GM12801 (cell line): Measurements from ENCODE around the gene S1PR3.

Experiments used
- CTCF ChIP-seq: IDR thresholded peaks from one replicate; pipeline ENCODE4 v1.5.1; 2011; ENCODE audit warnings: control low read depth; ENCODE audit not compliant: insufficient read length; ENCODE audit errors: extremely low read depth

The S1PR3 gene

GRCh38 chr9:88995200-88995577 lies 3.9 kb downstream of the S1PR3 start:
- TF ChIP-seq CTCF: no peak

- TF ChIP-seq CTCF: no peak
These were observed 4.4 kb downstream of the S1PR3 start for GRCh38 chr9:88995627-88996026.

- TF ChIP-seq CTCF: no peak
These were observed 5.0 kb downstream of the S1PR3 start for GRCh38 chr9:88996046-88996920.

DNA sequence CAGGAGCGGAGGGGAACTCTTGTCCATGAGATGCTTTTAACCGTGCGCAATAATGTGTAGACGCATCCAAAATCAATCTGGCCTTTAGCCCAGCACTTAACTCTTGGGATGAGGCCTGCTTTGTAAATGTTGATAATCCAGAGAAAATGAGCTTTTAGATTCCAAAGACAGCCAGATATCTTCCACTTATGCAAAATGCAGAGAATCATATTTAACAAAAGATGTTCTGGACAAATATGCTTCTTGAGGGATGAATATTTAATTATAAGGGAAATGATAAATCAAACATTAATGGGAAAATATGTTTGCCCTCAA lies 5.6 kb downstream of the S1PR3 start:
- no peak for TF ChIP-seq CTCF

- no peak for TF ChIP-seq CTCF
These were observed 6.4 kb downstream of the S1PR3 start for GRCh38 chr9:88997646-88998045.

DNA sequence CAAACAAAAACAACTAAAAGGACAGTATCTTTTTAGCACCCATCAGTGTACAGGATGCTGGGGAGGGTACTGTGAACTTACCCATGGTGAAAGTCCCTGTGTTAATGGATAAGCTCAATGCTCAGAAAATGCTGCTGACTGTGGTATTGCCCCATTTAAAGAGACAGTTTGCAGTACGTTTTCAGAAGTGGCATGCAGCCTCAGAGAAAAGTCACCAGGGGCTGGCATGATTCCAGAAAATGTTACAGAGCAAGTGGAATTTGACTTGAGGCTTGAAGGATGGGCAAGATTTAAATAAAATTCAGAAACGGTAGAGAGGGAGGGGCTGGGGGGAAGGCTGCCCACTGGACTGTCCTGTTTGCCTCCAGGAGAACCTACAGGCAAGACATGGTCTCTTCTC lies 7.2 kb downstream of the S1PR3 start:
- TF ChIP-seq CTCF: no peak

- TF ChIP-seq CTCF: no peak
These were observed 7.6 kb downstream of the S1PR3 start for GRCh38 chr9:88998911-88999310.
